ENCODE measurements around the gene FBXO21.
A peak's percentile ranks its signal among the peaks of the same experiment; 100 is the strongest.

The FBXO21 gene

GRCh38 chr12:117162167-117162539 is 28.1 kb downstream of the FBXO21 start:
- no peak for DNase-seq

GRCh38 chr12:117161460-117162166 is 28.7 kb downstream of the FBXO21 start:
- DNase-seq = no peak

DNA sequence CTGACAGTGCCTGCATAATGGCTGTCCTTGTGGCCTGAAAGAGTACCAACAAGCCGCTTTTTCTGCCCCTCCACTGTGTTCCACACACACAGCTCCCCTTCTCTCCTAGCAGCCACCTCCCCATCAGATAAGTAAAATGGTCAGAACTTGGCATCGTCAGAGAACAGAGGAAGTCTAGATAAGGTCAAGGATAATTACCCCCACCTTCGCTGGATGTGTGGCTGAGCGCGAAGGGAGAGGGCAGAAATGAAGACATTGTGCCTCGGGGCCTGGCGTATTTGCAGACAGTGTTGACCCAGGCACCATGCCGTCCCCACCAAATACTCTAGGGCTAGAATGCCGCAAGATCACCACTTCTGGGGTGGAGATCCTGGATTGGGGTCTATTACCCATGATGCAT is 30.6 kb downstream of the FBXO21 start:
- DNase-seq = no peak

GRCh38 chr12:117158911-117159553 is 31.2 kb downstream of the FBXO21 start:
- DNase-seq = no peak

GRCh38 chr12:117158096-117158495 is 32.2 kb downstream of the FBXO21 start:
- DNase-seq = no peak

DNA sequence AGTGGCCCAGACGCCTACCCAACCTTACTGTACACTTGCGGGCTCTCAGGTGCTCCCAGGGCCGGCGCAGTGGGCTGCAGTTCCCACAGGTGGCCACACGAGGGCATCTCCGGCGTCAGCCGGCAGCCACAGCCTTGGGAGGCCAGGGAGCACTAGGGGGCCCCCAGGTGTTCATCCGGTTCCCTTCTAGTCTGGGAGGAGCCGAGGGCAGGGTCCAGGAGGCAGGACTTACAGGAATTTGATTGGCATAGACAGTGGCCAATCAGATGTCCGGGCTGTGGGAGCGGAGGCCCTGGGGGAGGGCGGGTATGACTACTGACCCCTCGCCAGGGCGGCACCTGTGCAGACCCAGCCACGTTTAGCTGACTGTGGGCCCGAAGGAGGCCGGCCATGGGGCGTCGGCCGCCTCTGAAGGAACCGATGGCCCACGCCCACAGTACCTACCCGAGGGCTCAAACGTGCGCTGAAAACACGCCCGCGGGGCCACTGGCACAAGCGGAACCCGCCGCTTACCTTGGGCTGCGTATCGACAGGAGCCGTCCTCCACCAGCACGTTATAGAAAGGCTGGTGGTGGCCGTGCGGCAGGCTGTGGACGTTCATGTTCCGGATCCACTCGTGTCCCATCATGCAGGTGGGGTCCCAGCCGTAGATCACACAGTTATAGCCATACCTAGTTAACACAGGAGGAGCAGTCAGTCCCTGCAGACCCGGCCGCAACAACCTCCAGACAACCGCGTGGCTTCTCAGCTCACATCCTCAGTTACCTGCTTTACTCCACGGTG is 34.8 kb downstream of the FBXO21 start:
- no peak for DNase-seq

DNA sequence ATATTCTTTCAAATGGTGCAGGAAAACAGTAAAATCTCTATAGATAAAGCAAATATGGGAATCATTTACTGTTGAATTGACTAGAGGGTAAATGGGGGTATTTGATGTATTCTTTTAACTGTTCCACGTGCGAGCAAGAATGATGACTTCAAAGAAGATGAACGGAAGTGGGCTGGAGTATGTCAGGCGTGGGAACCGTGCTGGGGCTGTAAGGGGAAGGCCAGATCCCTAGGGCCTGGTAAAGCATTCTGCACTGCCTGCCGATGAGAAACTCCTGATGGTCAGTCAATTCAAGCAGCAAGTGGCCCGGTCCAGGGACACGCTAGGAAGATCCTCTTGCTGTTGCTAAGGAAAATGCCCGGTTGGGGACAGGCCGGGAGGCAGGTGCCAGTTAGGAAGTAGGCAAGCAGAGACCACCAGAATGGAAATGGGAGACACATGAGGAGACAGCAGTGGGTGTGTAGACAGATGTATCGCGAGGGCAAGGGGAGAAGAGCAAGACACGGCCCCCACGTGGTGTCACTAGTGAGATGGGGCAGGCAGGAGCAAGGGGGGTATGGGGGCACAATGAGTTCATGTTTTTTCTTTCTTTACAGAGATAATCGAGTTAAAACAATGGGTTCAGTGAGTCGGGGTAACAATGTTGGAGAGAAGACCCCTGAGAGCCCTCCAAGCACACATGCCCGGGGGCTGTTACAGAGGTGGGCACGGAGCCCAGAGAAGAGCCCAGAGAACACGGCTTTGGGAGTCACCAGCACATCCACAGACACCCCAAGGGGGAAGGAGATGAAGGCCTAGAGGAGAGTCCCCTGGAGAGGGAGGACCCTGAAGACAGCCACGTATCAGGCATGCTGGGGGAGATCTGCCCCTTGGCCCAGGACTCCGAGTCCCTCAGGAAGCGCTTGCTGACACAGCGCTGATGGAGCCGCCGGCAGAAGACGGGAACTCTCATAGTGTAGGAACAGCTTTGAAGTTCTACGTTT is 37.2 kb downstream of the FBXO21 start:
- DNase-seq = no peak

- DNase-seq = no peak
These were observed 38.8 kb downstream of the FBXO21 start for GRCh38 chr12:117151403-117152031.

DNA sequence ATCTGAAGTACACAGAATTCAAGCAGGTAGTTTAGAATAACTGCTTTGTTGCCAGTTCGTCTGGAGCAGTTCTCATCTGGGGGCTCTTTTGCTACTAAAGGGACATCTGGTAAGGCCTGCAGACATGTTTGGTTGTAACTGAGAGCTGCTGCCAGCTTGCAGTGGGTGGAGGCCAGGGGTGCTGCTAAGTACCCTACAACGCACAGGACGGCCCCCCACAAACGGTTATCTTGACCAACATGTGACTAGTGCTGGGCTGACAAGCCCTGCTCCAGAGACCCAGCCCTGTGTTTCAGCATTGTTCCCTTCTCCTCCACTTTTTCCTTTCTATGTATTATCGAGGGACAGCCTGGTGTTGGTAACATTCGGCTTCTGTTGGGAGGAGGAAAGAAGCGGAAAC is 40.8 kb downstream of the FBXO21 start:
- DNase-seq = no peak

GRCh38 chr12:117148642-117149041 is 41.6 kb downstream of the FBXO21 start:
- no peak for DNase-seq

- no peak for DNase-seq
These were observed 42.6 kb downstream of the FBXO21 start for GRCh38 chr12:117147639-117148038.

DNA sequence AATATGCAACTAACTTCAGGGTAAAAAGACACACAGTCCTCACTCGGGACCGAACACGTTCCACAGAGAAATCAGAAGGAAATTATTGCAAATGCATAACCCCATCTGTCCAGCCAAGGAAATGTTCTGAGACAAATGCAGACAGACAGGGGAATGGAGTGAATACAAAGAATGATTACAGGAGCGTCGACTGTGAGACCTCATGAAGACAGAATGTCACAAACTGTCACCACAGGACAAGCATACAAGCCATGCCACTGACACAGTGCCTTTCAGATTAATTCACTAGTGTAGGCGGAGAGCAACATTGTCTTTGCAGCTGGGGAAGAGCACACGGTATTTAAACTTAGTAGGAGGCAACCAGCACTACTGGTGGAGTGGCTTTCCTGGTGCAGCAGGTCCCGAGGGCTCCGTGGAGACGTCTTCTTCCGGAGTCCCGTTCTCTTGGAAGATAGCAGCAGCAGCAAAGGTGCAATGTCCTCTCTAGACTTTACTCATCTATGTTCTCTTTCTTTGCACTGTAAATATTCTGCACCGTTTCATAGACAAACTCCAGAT is 44.6 kb downstream of the FBXO21 start:
- DNase-seq = no peak

DNA sequence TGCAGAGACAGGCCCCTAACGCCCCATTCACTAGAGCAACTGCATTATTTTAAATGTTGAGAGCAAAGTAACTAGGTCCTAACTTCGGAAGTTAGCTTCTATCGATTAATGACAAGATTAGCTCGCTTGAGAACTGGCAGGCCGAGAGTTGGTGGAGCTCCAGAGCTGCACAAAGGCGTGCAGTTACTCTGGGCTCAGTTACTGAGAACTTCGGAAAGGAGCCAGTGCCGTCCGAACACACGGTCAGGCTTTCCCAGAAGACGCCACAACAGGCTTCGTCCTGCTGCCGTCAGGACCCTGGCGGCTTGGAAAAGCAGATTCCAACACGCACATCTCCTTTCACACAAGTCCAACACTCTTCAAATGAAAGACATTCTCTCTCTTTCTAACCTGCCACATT is 45.7 kb downstream of the FBXO21 start:
- DNase-seq = no peak

GRCh38 chr12:117143008-117143532 is 47.2 kb downstream of the FBXO21 start:
- DNase-seq = no peak

DNA sequence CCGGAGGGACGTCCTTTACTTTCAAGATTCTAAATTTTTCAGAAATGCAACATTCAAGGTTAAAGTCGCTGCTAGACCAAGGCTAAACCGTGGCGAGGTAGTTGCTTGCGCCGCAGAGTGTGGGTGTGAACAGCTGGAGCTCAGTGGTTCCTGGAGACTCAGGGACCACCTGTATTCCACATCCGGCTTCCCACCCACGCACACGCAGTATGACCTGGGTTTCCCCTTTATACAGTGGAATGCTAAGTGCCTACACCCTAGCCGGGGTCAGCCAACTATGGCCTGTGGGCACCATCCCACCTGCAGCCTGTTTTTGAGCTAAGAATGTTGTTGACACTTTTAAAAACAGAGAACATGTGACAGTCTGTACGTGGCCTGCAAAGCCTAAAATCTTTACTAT is 48.2 kb downstream of the FBXO21 start:
- DNase-seq = no peak

DNA sequence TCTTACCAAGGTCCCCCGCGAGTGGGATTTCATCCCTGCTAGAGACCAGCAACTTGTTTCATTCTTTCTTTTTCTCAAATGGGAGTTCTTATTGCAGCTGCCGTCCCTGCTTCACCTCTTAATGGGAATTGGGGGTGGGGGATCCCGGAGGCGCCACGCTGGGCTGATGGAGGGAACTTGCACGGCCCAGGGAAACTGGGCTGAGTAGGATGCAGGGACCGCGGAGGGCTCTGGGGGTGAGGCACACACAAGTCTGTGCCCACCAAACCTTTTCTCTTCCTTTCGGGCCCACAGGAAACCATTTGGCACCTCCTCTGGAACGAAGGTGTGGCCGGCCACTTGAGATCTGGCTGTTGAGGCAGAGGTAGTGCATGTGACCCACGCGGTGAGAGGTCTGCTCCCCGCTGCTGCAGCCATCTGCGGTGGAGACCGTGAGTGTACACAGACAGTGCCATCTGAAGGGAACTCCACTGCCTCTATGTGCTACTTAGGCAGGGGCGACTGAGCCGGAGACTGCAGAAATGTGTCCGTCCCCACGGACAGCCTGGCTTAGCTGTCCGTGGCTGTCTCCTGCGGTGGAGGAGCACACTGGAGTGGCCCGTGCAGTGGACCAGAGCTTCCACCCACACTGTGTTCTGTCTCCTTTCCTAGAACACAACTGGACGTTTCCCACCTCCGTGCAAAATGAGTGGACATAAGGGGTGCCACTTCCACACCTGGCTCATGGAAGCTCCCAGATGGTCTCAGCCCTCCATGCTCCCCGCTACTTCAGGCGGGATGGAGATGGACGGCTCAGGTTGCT is 49.0 kb downstream of the FBXO21 start:
- DNase-seq = no peak

DNA sequence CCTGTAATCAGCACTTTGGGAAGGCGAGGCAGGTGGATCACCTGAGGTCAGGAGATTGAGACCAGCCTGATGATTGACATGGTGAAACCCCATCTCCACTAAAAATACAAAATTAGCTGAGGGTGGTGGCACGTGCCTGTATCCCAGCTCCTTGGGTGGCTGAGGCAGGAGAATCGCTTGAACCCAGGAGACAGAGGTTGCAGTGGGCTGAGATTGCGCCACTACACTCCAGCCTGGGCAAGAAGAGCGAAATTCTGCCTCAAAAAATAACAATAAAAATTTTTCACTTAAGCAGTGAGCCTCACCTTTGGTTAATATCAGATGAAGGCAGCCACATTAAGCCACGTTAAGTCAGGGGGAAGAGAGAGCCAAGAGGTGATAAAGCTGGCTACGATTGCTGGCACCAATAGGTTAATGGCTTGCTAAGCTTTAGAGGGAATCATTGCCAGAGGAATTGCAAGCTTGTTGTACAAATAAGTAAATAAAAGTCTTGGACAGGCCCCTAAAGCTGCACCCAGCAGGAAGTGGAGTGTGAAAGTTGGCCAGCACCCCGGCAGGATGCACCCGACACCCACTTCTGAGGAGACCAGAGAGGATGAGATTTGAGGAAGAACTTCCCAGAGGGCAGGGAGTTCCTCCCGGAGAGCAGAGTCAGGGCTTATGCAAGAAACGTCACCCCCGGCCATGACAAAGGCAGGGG is 49.7 kb downstream of the FBXO21 start:
- DNase-seq = no peak

- DNase-seq = no peak
These were observed 51.1 kb downstream of the FBXO21 start for GRCh38 chr12:117139025-117139717.

GRCh38 chr12:117134721-117135120 is 55.5 kb downstream of the FBXO21 start:
- DNase-seq = no peak

- peak; percentile 64 for DNase-seq
These were observed 56.2 kb downstream of the FBXO21 start for GRCh38 chr12:117134059-117134458.

Data from right hindlimb (tissue), 1 donor.